Mononuclear cell (primary cell): Measurements from ENCODE around the gene PIGQ. TPM values are rescaled to one million over a fixed set of nuclear protein-coding genes. Genes with fewer than 3 reads are reported as not detected.
A peak's percentile ranks its signal among the peaks of the same experiment; 100 is the strongest.

ENCODE experiments used
- H3K27me3 ChIP-seq: 2 replicates; pipeline ENCODE4 v1.6.0; 2011; ENCODE audit warnings: low read length, control low read depth; ENCODE audit not compliant: insufficient read depth
- H3K4me1 ChIP-seq: 2 replicates; pipeline ENCODE4 v1.5.1; 2011; ENCODE audit warnings: mild to moderate bottlenecking, low read length, control low read depth; ENCODE audit not compliant: insufficient read depth
- H3K4me3 ChIP-seq: 2 replicates; pipeline ENCODE4 v1.5.1; 2011; ENCODE audit warnings: mild to moderate bottlenecking, low read length, moderate library complexity
- H3K9me3 ChIP-seq: 2 replicates; pipeline ENCODE4 v1.5.1; 2011; ENCODE audit warnings: low read depth, mild to moderate bottlenecking, control low read depth, low read length
- total RNA-seq: library from RNA; depleted of rRNA; stranded (reverse); fragments of >200 nt; gene quantifications from one replicate; pipeline ENCODE4 v1.2.3, GENCODE V29; 2012

Gene PIGQ
- total RNA-seq: 8.5 TPM

- H3K27me3 ChIP-seq: no peaks in the 10 kb centered on the region
- H3K9me3 ChIP-seq: no peaks in the 10 kb centered on the region
- H3K4me1 ChIP-seq: peaks cover 44% of the 10 kb centered on the region
- peak within 1 kb of the TSS; percentile 66 for H3K4me3 ChIP-seq
These were observed at the start of gene PIGQ for GRCh38 chr16:569445-570254. Gene PIGQ (plus strand): TSS chr16:569968. CDS start chr16:574075, 4,107 bp downstream.

- H3K9me3 ChIP-seq: no peaks in the 10 kb centered on the region
- H3K4me1 ChIP-seq: peaks cover 5% of the 10 kb centered on the region
- no peak overlapping the region for H3K4me3 ChIP-seq
- H3K27me3 ChIP-seq: no peaks in the 10 kb centered on the region
These were observed 48.9 kb upstream of the PIGQ start for GRCh38 chr16:520847-521246.

GRCh38 chr16:521381-522210 is 48.2 kb upstream of the PIGQ start:
- H3K27me3 ChIP-seq: no peaks in the 10 kb centered on the region
- no peak overlapping the region for H3K4me3 ChIP-seq
- H3K4me1 ChIP-seq: peaks cover 12% of the 10 kb centered on the region
- no peaks in the 10 kb centered on the region for H3K9me3 ChIP-seq

- no peaks in the 10 kb centered on the region for H3K9me3 ChIP-seq
- H3K27me3 ChIP-seq: no peaks in the 10 kb centered on the region
- peaks cover 17% of the 10 kb centered on the region for H3K4me1 ChIP-seq
- H3K4me3 ChIP-seq: no peak overlapping the region
These were observed 47.3 kb upstream of the PIGQ start for GRCh38 chr16:522320-523096.

- peaks cover 17% of the 10 kb centered on the region for H3K4me1 ChIP-seq
- no peaks in the 10 kb centered on the region for H3K27me3 ChIP-seq
- H3K9me3 ChIP-seq: no peaks in the 10 kb centered on the region
- no peak overlapping the region for H3K4me3 ChIP-seq
These were observed 46.5 kb upstream of the PIGQ start for GRCh38 chr16:523097-523741.

- Histone ChIP-seq H3K4me1 (peaks cover 29% of the 10 kb centered on the region), H3K4me3 (no peak overlapping the region), H3K27me3 (no peaks in the 10 kb centered on the region), H3K9me3 (no peaks in the 10 kb centered on the region)
These were observed 45.3 kb upstream of the PIGQ start for GRCh38 chr16:524274-525040.

- no peaks in the 10 kb centered on the region for H3K9me3 ChIP-seq
- peaks cover 36% of the 10 kb centered on the region for H3K4me1 ChIP-seq
- no peak overlapping the region for H3K4me3 ChIP-seq
- H3K27me3 ChIP-seq: no peaks in the 10 kb centered on the region
These were observed 44.6 kb upstream of the PIGQ start for GRCh38 chr16:525123-525519.

GRCh38 chr16:525520-526180 is 44.1 kb upstream of the PIGQ start:
- H3K27me3 ChIP-seq: no peaks in the 10 kb centered on the region
- no peaks in the 10 kb centered on the region for H3K9me3 ChIP-seq
- peaks cover 41% of the 10 kb centered on the region for H3K4me1 ChIP-seq
- H3K4me3 ChIP-seq: no peak overlapping the region

- Histone ChIP-seq H3K27me3 (no peaks in the 10 kb centered on the region), H3K4me1 (peaks cover 43% of the 10 kb centered on the region), H3K4me3 (peak overlapping the region; percentile 60), H3K9me3 (no peaks in the 10 kb centered on the region)
These were observed 43.4 kb upstream of the PIGQ start for GRCh38 chr16:526181-527014.

GRCh38 chr16:527015-527903 is 42.5 kb upstream of the PIGQ start, which contains the start of gene CAPN15:
Gene CAPN15 (plus strand): TSS chr16:527712. CDS start chr16:546839, 19,127 bp downstream.
- peaks cover 43% of the 10 kb centered on the region for H3K4me1 ChIP-seq
- H3K9me3 ChIP-seq: no peaks in the 10 kb centered on the region
- H3K4me3 ChIP-seq: peak within 1 kb of the TSS; percentile 60
- H3K27me3 ChIP-seq: no peaks in the 10 kb centered on the region

- no peaks in the 10 kb centered on the region for H3K27me3 ChIP-seq
- H3K4me1 ChIP-seq: peaks cover 43% of the 10 kb centered on the region
- no peaks in the 10 kb centered on the region for H3K9me3 ChIP-seq
- peak overlapping the region; percentile 57 for H3K4me3 ChIP-seq
These were observed 41.4 kb upstream of the PIGQ start for GRCh38 chr16:528111-529011.
